KOPT-K1 (cell line): ENCODE measurements around the gene PDLIM1.

ENCODE experiments used
- H3K27ac ChIP-seq: fragments of 200-600 bp; sonication (generic); 2 replicates; pipeline ENCODE4 v1.5.1; 2016; ENCODE audit warnings: antibody characterized with exemption, mild to moderate bottlenecking, low read depth, low read length; ENCODE audit not compliant: poor library complexity, severe bottlenecking
- H3K36me3 ChIP-seq: fragments of 200-600 bp; sonication (generic); 2 replicates; pipeline ENCODE4 v1.5.1; 2017; ENCODE audit warnings: antibody characterized with exemption, mild to moderate bottlenecking, low read length, moderate library complexity; ENCODE audit not compliant: insufficient read depth
- H3K9me3 ChIP-seq: fragments of 200-600 bp; sonication (generic); 2 replicates; pipeline ENCODE4 v1.5.1; 2017; ENCODE audit warnings: antibody characterized with exemption, low read length, mild to moderate bottlenecking; ENCODE audit not compliant: insufficient read depth, poor library complexity, severe bottlenecking

Gene PDLIM1

GRCh38 chr10:95290461-95291364 is at the start of gene PDLIM1:
Gene PDLIM1, minus strand, starts transcription at chr10:95291003. Its CDS starts 88 bp downstream, at chr10:95290915.
- Histone ChIP-seq H3K27ac (no peak within 1 kb of the TSS), H3K36me3 (no peaks in the 10 kb centered on the region), H3K9me3 (no peaks in the 10 kb centered on the region)

DNA sequence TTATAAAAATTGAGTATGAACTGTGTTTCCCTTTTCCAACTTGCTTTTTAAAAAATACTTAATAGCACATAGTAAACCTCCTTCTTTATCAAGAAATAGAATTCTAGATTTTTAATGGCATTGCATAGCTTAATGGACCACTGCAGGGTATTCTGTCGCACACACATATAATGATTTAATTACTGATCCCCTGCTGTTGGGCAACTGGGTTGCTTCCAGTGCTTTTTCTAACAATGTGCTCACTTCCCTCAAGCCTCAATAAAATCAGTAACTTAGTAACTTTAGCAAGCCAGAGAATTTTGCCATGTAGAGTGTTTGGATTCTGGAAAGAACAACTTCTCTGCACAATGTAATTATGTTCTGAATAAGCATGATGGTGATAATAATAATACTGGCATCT is 49.1 kb upstream of the PDLIM1 start:
- H3K9me3 ChIP-seq, result no peaks in the 10 kb centered on the region
- H3K36me3 ChIP-seq, result no peaks in the 10 kb centered on the region
- H3K27ac ChIP-seq, result no peak overlapping the region

GRCh38 chr10:95337423-95338160 is 46.8 kb upstream of the PDLIM1 start:
- no peaks in the 10 kb centered on the region for H3K9me3 ChIP-seq
- H3K36me3 ChIP-seq, result no peaks in the 10 kb centered on the region
- no peak overlapping the region for H3K27ac ChIP-seq

DNA sequence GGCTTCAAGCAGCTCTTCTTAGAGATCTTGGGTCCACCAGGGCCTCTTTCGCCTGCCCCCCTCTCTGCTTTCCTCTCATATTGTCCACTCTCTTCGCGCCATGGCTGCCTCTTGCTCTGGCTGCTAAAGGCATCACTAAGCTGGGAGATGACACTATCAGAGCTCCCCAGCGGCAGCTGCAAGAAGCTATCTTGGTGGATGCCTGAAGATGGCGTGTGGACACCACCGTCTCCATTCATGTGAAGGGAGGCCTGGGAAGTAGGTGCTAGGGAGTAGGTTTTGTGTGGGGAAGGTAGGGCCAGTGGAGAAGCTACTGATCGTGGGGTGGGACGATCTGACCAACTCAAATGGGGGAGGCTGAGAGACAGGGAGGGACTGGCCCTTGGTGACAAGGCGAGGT is 45.9 kb upstream of the PDLIM1 start:
- Histone ChIP-seq H3K27ac (no peak overlapping the region), H3K36me3 (no peaks in the 10 kb centered on the region), H3K9me3 (no peaks in the 10 kb centered on the region)

- no peaks in the 10 kb centered on the region for H3K36me3 ChIP-seq
Measured at GRCh38 chr10:95335933-95336699, 45.3 kb upstream of the PDLIM1 start.

DNA sequence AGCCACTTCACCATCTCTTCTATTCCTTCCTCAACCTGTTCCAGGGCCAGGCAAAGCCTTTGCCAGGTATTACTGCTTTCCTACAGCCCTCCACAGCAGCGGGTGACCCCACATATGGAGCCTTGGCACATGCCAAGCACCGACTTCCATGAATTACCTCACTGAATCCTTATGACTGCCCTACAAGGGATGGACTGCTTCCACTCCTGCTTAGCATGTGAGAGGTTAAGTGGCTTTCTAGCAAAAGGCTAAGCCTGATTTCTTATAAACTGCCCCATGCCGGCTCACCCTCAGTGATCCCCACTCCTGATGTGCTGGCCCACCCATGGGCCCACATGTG is 44.0 kb upstream of the PDLIM1 start:
- Histone ChIP-seq H3K9me3 (no peaks in the 10 kb centered on the region), H3K27ac (no peak overlapping the region), H3K36me3 (no peaks in the 10 kb centered on the region)

More at GRCh38 chr10:95335933-95336699, 45.3 kb upstream of the PDLIM1 start:
- H3K9me3 ChIP-seq, result no peaks in the 10 kb centered on the region
- H3K27ac ChIP-seq, result no peak overlapping the region

- Histone ChIP-seq H3K27ac (no peak overlapping the region), H3K9me3 (no peaks in the 10 kb centered on the region), H3K36me3 (no peaks in the 10 kb centered on the region)
Measured at GRCh38 chr10:95333997-95334804, 43.4 kb upstream of the PDLIM1 start.

- Histone ChIP-seq H3K36me3 (no peaks in the 10 kb centered on the region), H3K27ac (no peak overlapping the region), H3K9me3 (no peaks in the 10 kb centered on the region)
Measured at GRCh38 chr10:95332666-95333249, 42.0 kb upstream of the PDLIM1 start.

DNA sequence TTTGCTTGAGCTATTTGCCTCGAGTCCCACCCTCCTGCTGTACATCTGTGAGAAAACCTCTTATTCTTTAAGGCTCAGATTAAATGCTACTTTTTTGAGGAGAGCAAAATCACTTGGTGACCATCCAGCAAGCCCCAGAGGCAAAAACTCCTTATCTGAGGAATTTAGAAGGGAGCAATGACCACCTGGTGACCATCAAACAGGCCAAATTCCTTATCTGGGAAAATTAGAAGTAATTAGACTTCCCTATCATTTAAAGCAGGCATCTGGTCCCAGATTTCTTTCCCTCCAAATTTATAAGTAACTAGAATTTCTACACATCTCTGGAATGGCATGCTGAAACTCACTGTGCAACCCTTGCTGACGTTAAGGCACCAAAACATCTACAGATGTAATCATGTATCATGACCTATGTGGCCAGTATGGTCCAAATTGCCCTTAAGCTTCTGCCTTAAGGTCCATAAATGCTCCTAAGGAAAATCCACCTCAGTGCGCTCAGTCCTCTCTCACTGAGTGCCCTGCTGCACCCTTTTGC is 40.9 kb upstream of the PDLIM1 start:
- no peaks in the 10 kb centered on the region for H3K36me3 ChIP-seq
- H3K27ac ChIP-seq, result no peak overlapping the region
- H3K9me3 ChIP-seq, result no peaks in the 10 kb centered on the region

DNA sequence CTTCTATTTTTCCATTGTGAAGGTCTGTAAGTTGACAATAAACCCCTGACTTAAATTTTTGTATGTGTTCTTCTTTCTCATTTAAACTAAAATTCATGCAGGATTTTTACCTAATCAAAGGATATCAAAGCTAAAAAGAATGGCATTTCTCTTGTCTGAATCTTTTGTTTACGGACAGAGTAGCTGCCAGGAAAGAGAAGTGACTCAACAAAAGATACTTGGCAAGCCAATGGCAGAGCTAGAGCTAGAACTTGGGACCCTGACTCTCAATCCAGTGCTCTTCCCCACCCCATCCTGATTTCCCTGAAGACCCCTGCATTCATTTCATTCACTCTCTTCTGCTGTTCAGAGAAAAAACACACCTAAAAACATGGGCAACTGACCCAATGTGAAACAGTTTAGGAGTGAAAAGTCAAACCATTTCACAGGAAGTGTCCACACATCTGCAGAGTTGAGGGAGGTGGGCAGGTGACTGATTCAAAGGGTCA is 40.2 kb upstream of the PDLIM1 start:
- Histone ChIP-seq H3K27ac (no peak overlapping the region), H3K36me3 (no peaks in the 10 kb centered on the region), H3K9me3 (no peaks in the 10 kb centered on the region)

- Histone ChIP-seq H3K9me3 (no peaks in the 10 kb centered on the region), H3K36me3 (no peaks in the 10 kb centered on the region), H3K27ac (no peak overlapping the region)
Measured at GRCh38 chr10:95329296-95329695, 38.5 kb upstream of the PDLIM1 start.

DNA sequence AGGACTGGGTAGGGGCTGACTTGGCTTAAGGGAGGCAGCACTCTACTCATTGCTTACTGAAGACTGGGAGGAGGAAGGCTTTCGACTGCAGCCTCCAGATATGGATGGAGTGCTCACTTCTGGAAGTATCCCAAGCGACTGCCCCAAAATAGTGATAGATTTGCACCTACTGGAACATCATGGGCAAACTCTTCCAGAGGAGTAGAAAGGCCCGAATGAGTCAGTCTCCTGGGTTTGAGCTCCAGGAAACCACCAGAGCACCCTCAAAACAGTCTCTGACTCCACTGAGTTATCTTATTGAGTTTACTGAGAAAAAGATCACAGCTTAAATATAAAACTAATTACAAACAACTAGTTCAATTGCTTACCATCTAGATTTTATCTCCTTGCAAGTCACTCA is 37.2 kb upstream of the PDLIM1 start:
- Histone ChIP-seq H3K27ac (no peak overlapping the region), H3K36me3 (no peaks in the 10 kb centered on the region), H3K9me3 (no peaks in the 10 kb centered on the region)

GRCh38 chr10:95327367-95327766 is 36.6 kb upstream of the PDLIM1 start:
- Histone ChIP-seq H3K27ac (no peak overlapping the region), H3K36me3 (no peaks in the 10 kb centered on the region)

DNA sequence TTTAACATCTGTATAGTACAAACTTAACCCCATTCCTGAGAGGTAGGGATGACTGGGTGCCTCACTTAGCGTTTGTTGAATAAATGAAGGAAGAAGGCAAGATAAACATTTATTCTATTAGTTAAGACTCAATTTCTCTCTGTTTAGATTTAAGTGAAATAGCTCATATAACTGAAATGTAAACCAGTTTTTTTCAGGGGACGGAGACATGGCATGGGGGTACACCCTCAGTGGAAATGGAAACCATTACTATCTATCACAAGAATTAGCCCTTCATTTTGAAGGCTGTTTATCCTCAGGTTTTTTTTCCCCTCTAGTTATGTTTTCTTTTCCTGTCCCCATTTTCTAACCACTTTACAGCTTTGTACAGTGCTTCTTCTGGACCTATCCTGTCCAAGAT is 35.6 kb upstream of the PDLIM1 start:
- no peak overlapping the region for H3K27ac ChIP-seq
- no peaks in the 10 kb centered on the region for H3K9me3 ChIP-seq
- H3K36me3 ChIP-seq, result no peaks in the 10 kb centered on the region

More at GRCh38 chr10:95327367-95327766, 36.6 kb upstream of the PDLIM1 start:
- no peaks in the 10 kb centered on the region for H3K9me3 ChIP-seq
